ENCODE data around the gene FHAD1.
"Not testable (repeated sequence)": the region's sequence is repeated elsewhere in the genome, so short reads cannot be mapped to it uniquely, and the experiment has no call there.

The FHAD1 gene

GRCh38 chr1:15371610-15372545 lies 124.9 kb downstream of the FHAD1 start:
- no peak for DNase-seq

- DNase-seq: no peak
These were observed 131.7 kb downstream of the FHAD1 start for GRCh38 chr1:15378729-15379128.

- not testable (repeated sequence) for DNase-seq
These were observed 132.1 kb downstream of the FHAD1 start for GRCh38 chr1:15379151-15379550.

GRCh38 chr1:15380601-15381508 lies 133.8 kb downstream of the FHAD1 start:
- no peak for DNase-seq

- DNase-seq: no peak
These were observed 134.8 kb downstream of the FHAD1 start for GRCh38 chr1:15381805-15382204.

GRCh38 chr1:15382601-15383518 lies 135.8 kb downstream of the FHAD1 start:
- DNase-seq: no peak

- DNase-seq: no peak
These were observed 136.8 kb downstream of the FHAD1 start for GRCh38 chr1:15383810-15384209.

GRCh38 chr1:15384301-15384901 lies 137.4 kb downstream of the FHAD1 start:
- no peak for DNase-seq

- DNase-seq: no peak
These were observed 138.4 kb downstream of the FHAD1 start for GRCh38 chr1:15385420-15385819.

GRCh38 chr1:15386164-15386749 lies 139.2 kb downstream of the FHAD1 start:
- DNase-seq: no peak

- DNase-seq: no peak
These were observed 141.3 kb downstream of the FHAD1 start for GRCh38 chr1:15388201-15388880.

GRCh38 chr1:15389828-15390227 lies 142.8 kb downstream of the FHAD1 start:
- not testable (repeated sequence) for DNase-seq

- DNase-seq: no peak
These were observed 143.6 kb downstream of the FHAD1 start for GRCh38 chr1:15390667-15391066.

- peak; percentile 18 for DNase-seq
These were observed 144.3 kb downstream of the FHAD1 start for GRCh38 chr1:15391366-15391765.

- DNase-seq: no peak
These were observed 146.6 kb downstream of the FHAD1 start for GRCh38 chr1:15393475-15394257.

- no peak for DNase-seq
These were observed 147.3 kb downstream of the FHAD1 start for GRCh38 chr1:15394258-15394690.

- DNase-seq: no peak
These were observed 150.2 kb downstream of the FHAD1 start for GRCh38 chr1:15397236-15397635.

GRCh38 chr1:15399710-15400109 lies 152.7 kb downstream of the FHAD1 start:
- DNase-seq: no peak

- no peak for DNase-seq
These were observed 153.6 kb downstream of the FHAD1 start for GRCh38 chr1:15400627-15401026.
